HFFc6 (cell line): ENCODE results near the gene NSD1. TPM values are rescaled to one million over a fixed set of nuclear protein-coding genes. Genes with fewer than 3 reads are reported as not detected.

Source experiments
- DNase-seq: peaks from one replicate; pipeline ENCODE4 v3.0.0-alpha.2; 2018
- H3K27ac Mint-ChIP-seq: 2 replicates; pipeline ENCODE4 v1.8.0; 2020; ENCODE audit warnings: mild to moderate bottlenecking, mixed read lengths
- H3K27me3 Mint-ChIP-seq: 2 replicates; pipeline ENCODE4 v1.8.0; 2021; ENCODE audit warnings: mild to moderate bottlenecking, moderate library complexity, mixed read lengths; ENCODE audit not compliant: insufficient read depth
- H3K36me3 Mint-ChIP-seq: 2 replicates; pipeline ENCODE4 v1.8.0; 2021; ENCODE audit warnings: low read depth, mixed read lengths
- H3K4me1 Mint-ChIP-seq: 2 replicates; pipeline ENCODE4 v1.8.0; 2020; ENCODE audit warnings: low read depth, mixed read lengths
- H3K4me3 Mint-ChIP-seq: 2 replicates; pipeline ENCODE4 v1.8.0; 2020; ENCODE audit warnings: mild to moderate bottlenecking, moderate library complexity, mixed read lengths
- H3K9me3 Mint-ChIP-seq: 2 replicates; pipeline ENCODE4 v1.8.0; 2020; ENCODE audit warnings: mild to moderate bottlenecking, mixed read lengths
- total RNA-seq, 6 experiments: library from RNA; stranded (reverse); fragmentation: NEBNext Ultra II Directional; extraction: Animal tissue kit (Norgen Biotek cat#: 25700); gene quantifications; 2 replicates in 1 of 6; 3 replicates in 5 of 6; pipeline ENCODE4 v1.2.3, GENCODE V29; 2021
- TF ChIP-seq, protein P1 (sequence below): fragments of 200-600 bp; sonication (generic); IDR thresholded peaks from 2 replicates; pipeline ENCODE4 v1.5.0; 2021; ENCODE audit warnings: antibody characterized with exemption, mild to moderate bottlenecking

NSD1 gene
- total RNA-seq, 6 experiments from 2014 or later = 42.6 to 56.4 (median 48.4) TPM

DNA sequence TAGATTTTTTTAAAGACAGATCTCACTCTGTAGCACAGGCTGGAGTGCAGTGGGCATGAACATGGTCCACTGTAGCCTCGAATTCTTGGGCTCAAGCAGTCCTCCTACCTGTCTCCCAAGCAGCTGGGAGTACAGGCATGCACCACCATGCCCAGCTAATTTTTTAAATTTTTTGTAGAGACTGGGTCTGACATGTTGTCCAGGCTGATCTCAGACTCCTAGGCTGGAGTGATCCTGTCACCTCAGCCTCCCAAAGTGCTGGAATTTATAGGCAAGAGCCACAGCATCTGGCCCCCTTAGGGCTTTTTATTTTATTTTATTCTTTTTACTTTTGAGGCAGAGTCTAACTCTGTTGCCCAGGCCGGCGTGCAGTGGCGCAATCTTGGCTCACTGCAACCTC is 56.4 kb downstream of the NSD1 start:
- no peak for DNase-seq
- H3K4me1 Mint-ChIP-seq = peaks cover 34% of the 10 kb centered on the region
- H3K4me3 Mint-ChIP-seq = no peak overlapping the region
- peak overlapping the region; percentile 42 for H3K27ac Mint-ChIP-seq
- no peaks in the 10 kb centered on the region for H3K27me3 Mint-ChIP-seq
- H3K36me3 Mint-ChIP-seq = peaks cover 7% of the 10 kb centered on the region; the same call in 1 of the 2 replicates
- TF ChIP-seq, protein P1, sequence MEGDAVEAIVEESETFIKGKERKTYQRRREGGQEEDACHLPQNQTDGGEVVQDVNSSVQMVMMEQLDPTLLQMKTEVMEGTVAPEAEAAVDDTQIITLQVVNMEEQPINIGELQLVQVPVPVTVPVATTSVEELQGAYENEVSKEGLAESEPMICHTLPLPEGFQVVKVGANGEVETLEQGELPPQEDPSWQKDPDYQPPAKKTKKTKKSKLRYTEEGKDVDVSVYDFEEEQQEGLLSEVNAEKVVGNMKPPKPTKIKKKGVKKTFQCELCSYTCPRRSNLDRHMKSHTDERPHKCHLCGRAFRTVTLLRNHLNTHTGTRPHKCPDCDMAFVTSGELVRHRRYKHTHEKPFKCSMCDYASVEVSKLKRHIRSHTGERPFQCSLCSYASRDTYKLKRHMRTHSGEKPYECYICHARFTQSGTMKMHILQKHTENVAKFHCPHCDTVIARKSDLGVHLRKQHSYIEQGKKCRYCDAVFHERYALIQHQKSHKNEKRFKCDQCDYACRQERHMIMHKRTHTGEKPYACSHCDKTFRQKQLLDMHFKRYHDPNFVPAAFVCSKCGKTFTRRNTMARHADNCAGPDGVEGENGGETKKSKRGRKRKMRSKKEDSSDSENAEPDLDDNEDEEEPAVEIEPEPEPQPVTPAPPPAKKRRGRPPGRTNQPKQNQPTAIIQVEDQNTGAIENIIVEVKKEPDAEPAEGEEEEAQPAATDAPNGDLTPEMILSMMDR = no peak
- H3K9me3 Mint-ChIP-seq = no peaks in the 10 kb centered on the region

DNA sequence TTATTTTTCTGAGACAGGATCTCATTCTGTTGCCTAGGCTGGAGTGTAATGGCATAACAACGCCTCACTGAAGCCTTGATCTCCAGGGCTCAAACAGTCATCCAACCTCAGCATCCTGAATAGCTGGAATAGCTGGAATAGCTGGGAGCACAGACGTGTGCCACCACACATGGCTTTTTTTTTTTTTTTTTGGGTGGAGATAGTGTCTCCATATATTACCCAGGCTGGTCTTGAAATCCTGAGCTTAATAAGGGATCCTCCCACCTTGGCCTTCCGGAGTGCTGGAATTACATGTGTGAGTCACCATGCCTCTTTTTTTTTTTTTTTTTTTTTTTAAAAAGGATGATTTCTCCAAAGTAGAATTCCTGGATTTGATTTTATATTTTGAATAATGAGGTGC is 60.7 kb downstream of the NSD1 start:
- H3K36me3 Mint-ChIP-seq = peaks cover 19% of the 10 kb centered on the region

DNA sequence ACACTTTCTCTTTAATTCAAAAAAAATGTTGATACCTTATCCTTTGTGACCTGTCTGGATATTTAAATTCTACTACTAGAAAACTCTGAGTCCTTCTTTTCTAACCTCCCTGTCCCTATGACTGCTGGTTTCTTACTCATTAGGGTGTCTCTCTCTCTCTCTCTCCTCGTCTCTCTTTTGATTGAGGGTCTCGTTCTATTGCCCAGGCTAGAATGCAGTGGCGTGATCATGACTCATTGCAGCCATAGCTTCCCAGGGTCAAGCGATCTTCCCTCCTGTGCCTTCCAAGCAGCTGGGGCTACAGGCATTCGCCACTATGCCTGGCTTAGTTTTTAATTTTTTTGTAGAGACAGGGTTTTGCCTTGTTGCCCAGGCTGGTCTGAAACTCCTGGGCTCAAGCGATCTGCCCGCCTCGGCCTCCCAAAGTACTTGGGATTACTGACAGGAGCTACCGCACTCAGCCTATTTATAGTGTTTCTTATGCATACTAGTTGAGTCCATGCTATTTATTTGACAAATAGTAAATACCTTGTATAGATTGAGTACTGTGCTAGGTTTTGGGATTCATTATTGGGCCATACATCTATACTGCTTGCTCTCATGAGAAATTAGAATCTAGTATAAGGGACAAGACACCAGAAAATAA is 61.9 kb downstream of the NSD1 start:
- Mint-ChIP-seq H3K9me3 (no peaks in the 10 kb centered on the region), H3K4me3 (no peak overlapping the region), H3K27ac (peak overlapping the region; percentile 67), H3K4me1 (peaks cover 26% of the 10 kb centered on the region), H3K36me3 (peaks cover 19% of the 10 kb centered on the region), H3K27me3 (no peaks in the 10 kb centered on the region)
- TF ChIP-seq, protein P1 = no peak
- no peak for DNase-seq

More for the DNA sequence above, 60.7 kb downstream of the NSD1 start:
- Mint-ChIP-seq H3K27ac (peak overlapping the region; percentile 92), H3K27me3 (no peaks in the 10 kb centered on the region), H3K4me1 (peaks cover 35% of the 10 kb centered on the region), H3K9me3 (no peaks in the 10 kb centered on the region), H3K4me3 (peak overlapping the region; percentile 51)
- TF ChIP-seq, protein P1 = no peak
- DNase-seq = peak; percentile 96

DNA sequence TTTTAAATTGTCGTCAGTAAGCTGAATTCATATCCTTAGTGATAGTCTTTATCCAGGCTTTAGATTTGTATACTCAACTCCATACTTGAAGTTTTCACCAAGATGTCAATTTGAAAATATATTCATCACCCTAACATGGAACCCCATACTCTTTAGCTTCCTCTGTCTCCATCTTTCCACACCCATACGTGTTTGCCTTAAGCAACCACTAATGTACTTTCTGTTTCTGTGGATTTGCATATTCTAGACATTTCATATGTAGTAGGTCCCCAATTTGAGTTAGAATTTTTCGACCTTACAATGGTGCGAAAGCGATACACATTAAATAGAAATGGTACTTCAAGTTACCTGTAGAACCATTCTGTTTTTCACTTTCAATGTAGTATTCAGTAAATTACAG is 65.2 kb downstream of the NSD1 start:
- H3K36me3 Mint-ChIP-seq = peaks cover 12% of the 10 kb centered on the region
- H3K4me3 Mint-ChIP-seq = no peak overlapping the region
- no peaks in the 10 kb centered on the region for H3K27me3 Mint-ChIP-seq
- DNase-seq = no peak
- TF ChIP-seq, protein P1 = no peak
- no peak overlapping the region for H3K27ac Mint-ChIP-seq
- H3K4me1 Mint-ChIP-seq = peaks cover 23% of the 10 kb centered on the region
- no peaks in the 10 kb centered on the region for H3K9me3 Mint-ChIP-seq

DNA sequence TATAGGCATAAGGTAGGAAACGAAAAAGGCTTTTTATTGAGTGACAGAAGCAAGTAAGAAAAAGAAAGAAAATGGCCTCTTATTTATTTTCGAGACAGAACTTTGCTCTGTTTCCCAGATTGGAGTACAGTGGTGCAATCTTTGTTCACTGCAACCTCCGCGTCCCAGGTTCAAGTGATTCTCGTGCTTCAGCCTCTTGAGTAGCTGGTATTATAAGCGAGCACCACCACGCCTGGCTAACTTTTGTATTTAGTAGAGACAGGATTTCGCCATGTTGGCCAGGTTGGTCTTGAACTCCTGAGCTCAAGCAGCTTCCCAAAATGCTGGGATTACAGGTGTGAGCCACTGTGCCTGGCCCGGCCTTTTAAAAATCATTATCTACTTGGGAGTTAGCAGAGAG is 70.7 kb downstream of the NSD1 start:
- peaks cover 9% of the 10 kb centered on the region; the same call in 1 of the 2 replicates for H3K36me3 Mint-ChIP-seq
- no peaks in the 10 kb centered on the region; the same call in 1 of the 2 replicates for H3K27me3 Mint-ChIP-seq
- H3K4me3 Mint-ChIP-seq = no peak overlapping the region
- H3K4me1 Mint-ChIP-seq = no peaks in the 10 kb centered on the region
- no peaks in the 10 kb centered on the region for H3K9me3 Mint-ChIP-seq
- no peak overlapping the region for H3K27ac Mint-ChIP-seq
- no peak for DNase-seq
- TF ChIP-seq, protein P1 = no peak
